HepG2 (cell line): Measurements from ENCODE around the gene ENTPD7. TPM values are rescaled to one million over a fixed set of nuclear protein-coding genes. Genes with fewer than 3 reads are reported as not detected.

Experiments
- ATAC-seq: fragments of 200-7000 bp; cut with Tn5 transposase; 3 replicates; pipeline ENCODE4 v1.9.1; 2020; ENCODE audit warnings: mild to moderate bottlenecking, moderate library complexity
- BruUV-seq: library from RNA; stranded (reverse); fragments of 400-500 nt; replicated peaks from 2 replicates; lab custom pipeline; 2021; lab: Mats Ljungman, UMichigan
- CTCF ChIA-PET: fragments of 300-600 bp; formaldehyde crosslinking; extraction: SDS; loops from one replicate; lab custom pipeline; 2021; ENCODE audit warnings: low total read pairs, inconsistent platforms, low intra/inter-chr PET ratio; lab: Yijun Ruan, JAX
- POLR2A ChIA-PET: fragments of 350-600 bp; sonication (Branson Sonifier 250); formaldehyde crosslinking; loops from one replicate; lab custom pipeline; 2020; ENCODE audit warnings: antibody characterized with exemption, inconsistent platforms; lab: Yijun Ruan, JAX
- DNase-seq: peaks from one replicate; pipeline ENCODE4 v3.0.0-alpha.2; 2015; ENCODE audit warnings: low spot score
- FAIRE-seq: peaks from 3 replicates; lab custom pipeline; 2011; peaks lifted over from hg19 to GRCh38; lab: Jason Lieb, UNC
- H2AFZ ChIP-seq: one replicate; pipeline ENCODE4 v1.6.1; 2011; ENCODE audit warnings: low read length, inconsistent platforms
- H3K27ac ChIP-seq: fragments of 300-600 bp; 3 replicates; pipeline ENCODE4 v1.8.0; 2011; ENCODE audit warnings: mixed run types, mild to moderate bottlenecking, mixed read lengths, low read length, inconsistent platforms; ENCODE audit not compliant: insufficient read depth; ENCODE audit errors: extremely low read length
- H3K27me3 ChIP-seq, 2 experiments: fragments of 200-600 bp in 1 of 2; 2 replicates in 1 of 2; 3 replicates in 1 of 2; pipeline versions ENCODE4 v1.6.0 to v1.8.0; 2011; ENCODE audit warnings: low read length in 2 of 2, mild to moderate bottlenecking in 2 of 2, moderate library complexity in 2 of 2, inconsistent platforms in 1 of 2; ENCODE audit not compliant: insufficient read depth in 2 of 2, control insufficient read depth in 1 of 2
- H3K36me3 ChIP-seq, 2 experiments: fragments of 200-600 bp in 1 of 2; replicated peaks in 1 of 2; 2 replicates in 1 of 2; 3 replicates in 1 of 2; pipeline versions ENCODE4 v1.5.1 to v1.8.0; 2011; ENCODE audit warnings: low read length in 2 of 2, inconsistent platforms in 1 of 2; ENCODE audit not compliant: insufficient read depth in 2 of 2, control insufficient read depth in 1 of 2
- H3K4me1 ChIP-seq: 2 replicates; pipeline ENCODE4 v1.5.1; 2012; ENCODE audit warnings: low read length, inconsistent platforms; ENCODE audit not compliant: insufficient read depth
- H3K4me2 ChIP-seq: 2 replicates; pipeline ENCODE4 v1.6.0; 2011; ENCODE audit warnings: low read depth, low read length, inconsistent platforms
- H3K4me3 ChIP-seq, 3 experiments: fragments of 200-600 bp in 1 of 3; sonication (generic), shearing (Covaris generic) in 1 of 3; replicated peaks in 1 of 3; 2 replicates each; pipeline ENCODE4 v1.5.1; 2011 to 2016; ENCODE audit warnings: low read length in 3 of 3, inconsistent platforms in 2 of 3, low read depth in 2 of 3, mild to moderate bottlenecking in 2 of 3, control low read depth in 1 of 3, mixed read lengths in 1 of 3; ENCODE audit not compliant: insufficient read depth in 1 of 3
- H3K79me2 ChIP-seq: one replicate; pipeline ENCODE4 v1.6.1; 2011; ENCODE audit warnings: low read length, inconsistent platforms; ENCODE audit not compliant: insufficient read depth
- H3K9ac ChIP-seq: 2 replicates; pipeline ENCODE4 v1.6.0; 2011; ENCODE audit warnings: mild to moderate bottlenecking, low read depth, low read length, inconsistent platforms; ENCODE audit not compliant: insufficient read depth
- H3K9me3 ChIP-seq: 2 replicates; pipeline ENCODE4 v1.5.1; 2012; ENCODE audit warnings: mild to moderate bottlenecking, low read length
- H4K20me1 ChIP-seq: 2 replicates; pipeline ENCODE4 v1.6.0; 2011; ENCODE audit warnings: inconsistent platforms, mild to moderate bottlenecking, low read length, moderate library complexity; ENCODE audit not compliant: insufficient read depth
- ARNT2 ChIP-seq: sonication (generic); formaldehyde crosslinking; IDR thresholded peaks from 2 replicates; pipeline ENCODE4 v1.8.0; 2022; ENCODE audit warnings: mild to moderate bottlenecking, low read depth, missing genetic modification reagents, moderate library complexity
- DMTF1 ChIP-seq: sonication (generic); formaldehyde crosslinking; IDR thresholded peaks from 2 replicates; pipeline ENCODE4 v1.4.0; 2020; ENCODE audit warnings: mild to moderate bottlenecking, missing genetic modification reagents
- DRAP1 ChIP-seq: IDR thresholded peaks from 2 replicates; pipeline ENCODE4 v1.6.1; 2016; ENCODE audit warnings: missing genetic modification reagents, missing compliant biosample characterization
- ELF3 ChIP-seq: IDR thresholded peaks from 2 replicates; pipeline ENCODE4 v1.6.1; 2016; ENCODE audit warnings: missing genetic modification reagents, missing compliant biosample characterization
- MAF1 ChIP-seq: sonication (generic); formaldehyde crosslinking; IDR thresholded peaks from 2 replicates; pipeline ENCODE4 v1.5.0; 2020; ENCODE audit warnings: missing genetic modification reagents, borderline replicate concordance
- MIXL1 ChIP-seq: IDR thresholded peaks from 2 replicates; pipeline ENCODE4 v1.6.1; 2016
- MLLT10 ChIP-seq: sonication (generic); formaldehyde crosslinking; IDR thresholded peaks from 2 replicates; pipeline ENCODE4 v1.4.0; 2020; ENCODE audit warnings: missing genetic modification reagents
- SMAD3 ChIP-seq: sonication (generic); formaldehyde crosslinking; IDR thresholded peaks from 2 replicates; pipeline ENCODE4 v1.4.0; 2020; ENCODE audit warnings: missing genetic modification reagents
- ZFX ChIP-seq: sonication (generic); formaldehyde crosslinking; IDR thresholded peaks from 2 replicates; pipeline ENCODE4 v1.4.0; 2020; ENCODE audit warnings: mild to moderate bottlenecking, low read depth, missing genetic modification reagents, moderate library complexity
- ZNF34 ChIP-seq: sonication (generic); formaldehyde crosslinking; IDR thresholded peaks from 2 replicates; pipeline ENCODE4 v1.4.0; 2020; ENCODE audit warnings: mild to moderate bottlenecking, missing genetic modification reagents, borderline replicate concordance
- ZNF605 ChIP-seq: sonication (generic); formaldehyde crosslinking; IDR thresholded peaks from 2 replicates; pipeline ENCODE4 v1.8.0; 2022; ENCODE audit warnings: mild to moderate bottlenecking, missing genetic modification reagents
- ZNF747 ChIP-seq: sonication (generic); formaldehyde crosslinking; IDR thresholded peaks from 2 replicates; pipeline ENCODE4 v1.8.1; 2023; ENCODE audit warnings: missing genetic modification reagents, mild to moderate bottlenecking, borderline replicate concordance
- ZSCAN20 ChIP-seq: sonication (generic); formaldehyde crosslinking; IDR thresholded peaks from 2 replicates; pipeline ENCODE4 v1.4.0; 2020; ENCODE audit warnings: missing genetic modification reagents, mild to moderate bottlenecking, borderline replicate concordance
- in situ Hi-C: cut with HindIII; loops from 2 replicates; pipeline ENCODE4 v1.10.0; 2017; ENCODE audit warnings: low pct_unique_long_range_greater_than_20kb; ENCODE audit not compliant: extremely low pct_ligation_motif_present
- intact Hi-C: fragments of 100-400 bp; cut with micrococcal nuclease; formaldehyde crosslinking; loops from one replicate; pipeline ENCODE4 v1.10.0; 2022; ENCODE audit not compliant: unreplicated experiment
- polyA plus RNA-seq, 8 experiments: library from polyadenylated mRNA; depleted of rRNA in 3 of 8; stranded (reverse) in 7 of 8; unstranded in 1 of 8; fragments of >200 nt; fragmentation: Illumina TruSeq in 4 of 8; extraction: Trizol in 4 of 8; gene quantifications; 2 replicates each; pipeline versions ENCODE4 v1.2.1 to v1.2.3, GENCODE V29; 2011 to 2016; ENCODE audit warnings: low read depth in 4 of 8, missing spikeins in 1 of 8, mixed read lengths in 1 of 8; ENCODE audit not compliant: insufficient read depth in 1 of 8
- total RNA-seq, 5 experiments: library from RNA; depleted of rRNA; stranded (reverse); fragments of >200 nt; fragmentation: Illumina TruSeq; extraction: Trizol; gene quantifications; 2 replicates each; pipeline ENCODE4 v1.2.3, GENCODE V29; 2016; ENCODE audit warnings: low read depth in 1 of 5

ENTPD7 gene
- total and polyA plus RNA-seq, 2 of the 13 experiments (the other 11 are each of a cell fraction or from before 2014, with no cell fraction given) = 7.6 to 36.5 TPM

GRCh38 chr10:99674762-99675161 is 15.5 kb downstream of the ENTPD7 start (continued):
- TF ChIP-seq DMTF1 (CRISPR knock-in tag) = no peak
- TF ChIP-seq, all 625 proteins: peak for 0

- DNase-seq (no peak), ATAC-seq (no peak), FAIRE-seq (no peak)
- CTCF ChIA-PET = no interaction called here
- Histone ChIP-seq H3K27me3 (no peaks in the 10 kb centered on the region), H3K9me3 (no peaks in the 10 kb centered on the region), H3K9ac (no peak overlapping the region), H3K4me1 (peaks cover 28% of the 10 kb centered on the region), H3K27ac (no peak overlapping the region), H3K79me2 (no peaks in the 10 kb centered on the region), H3K36me3 (peaks cover 2 to 31% of the 10 kb centered on the region in 2 experiments; a peak in 4 of 5 replicates), H2AFZ (no peak overlapping the region), H3K4me2 (no peak overlapping the region), H3K4me3 (no peak overlapping the region), H4K20me1 (no peaks in the 10 kb centered on the region)
- intact Hi-C loops = no loop called here
- no TSS peak for BruUV-seq
- in situ Hi-C loops = loop anchor here (10.0 kb wide), 1 partner anchor 52 kb away; the partner anchor contains the start of gene SLC25A28
- no peak for TF ChIP-seq MLLT10
- TF ChIP-seq MIXL1 (CRISPR knock-in tag) = no peak
- no peak for TF ChIP-seq ZNF747 (CRISPR knock-in tag)
- TF ChIP-seq ZFX = no peak
- no peak for TF ChIP-seq ARNT2 (CRISPR knock-in tag)
- no peak for TF ChIP-seq ZNF605
- TF ChIP-seq ZNF34 = no peak
- TF ChIP-seq SMAD3 (CRISPR knock-in tag) = no peak
- TF ChIP-seq ELF3 (CRISPR knock-in tag) = no peak
- no peak for TF ChIP-seq ZSCAN20
- TF ChIP-seq DRAP1 (CRISPR knock-in tag) = no peak
- no peak for TF ChIP-seq MAF1 (CRISPR knock-in tag)
- POLR2A ChIA-PET = no interaction called here
Measured at GRCh38 chr10:99676426-99676825, 17.1 kb downstream of the ENTPD7 start.
